HepG2 (cell line): Measurements from ENCODE around the gene SMARCD1. TPM values are rescaled to one million over a fixed set of nuclear protein-coding genes. Genes with fewer than 3 reads are reported as not detected.

ENCODE experiments used
- AGO2 ChIP-seq: fragments of 200-400 bp; formaldehyde crosslinking; optimal IDR thresholded peaks from 2 replicates; pipeline ENCODE3; 2017; ENCODE audit warnings: mild to moderate bottlenecking, low read depth, low read length, moderate library complexity
- FIP1L1 ChIP-seq: fragments of 200-400 bp; formaldehyde crosslinking; IDR thresholded peaks from 2 replicates; pipeline ENCODE4 v1.6.1; 2018; ENCODE audit warnings: low read depth, mild to moderate bottlenecking, low read length, moderate library complexity, borderline replicate concordance; ENCODE audit not compliant: insufficient read depth
- HOXA9 ChIP-seq: sonication (generic); formaldehyde crosslinking; IDR thresholded peaks from 2 replicates; pipeline ENCODE4 v1.8.1; 2022; ENCODE audit warnings: missing genetic modification reagents, mild to moderate bottlenecking, moderate library complexity, borderline replicate concordance
- IKZF1 ChIP-seq: fragments of 450-650 bp; IDR thresholded peaks from 2 replicates; pipeline ENCODE4 v1.7.1; 2016
- MTF2 ChIP-seq: sonication (generic); formaldehyde crosslinking; IDR thresholded peaks from 2 replicates; pipeline ENCODE4 v1.5.0; 2020; ENCODE audit warnings: missing genetic modification reagents, borderline replicate concordance
- SRSF1 ChIP-seq: fragments of 200-400 bp; formaldehyde crosslinking; optimal IDR thresholded peaks from 2 replicates; pipeline ENCODE3; 2017; ENCODE audit warnings: mild to moderate bottlenecking, low read depth, low read length, moderate library complexity
- SRY ChIP-seq: sonication (generic); formaldehyde crosslinking; IDR thresholded peaks from 2 replicates; pipeline ENCODE4 v1.8.0; 2022; ENCODE audit warnings: mild to moderate bottlenecking, missing genetic modification reagents
- STAT5B ChIP-seq: sonication (generic); formaldehyde crosslinking; IDR thresholded peaks from 2 replicates; pipeline ENCODE4 v1.4.0; 2020; ENCODE audit warnings: missing genetic modification reagents
- ZNF562 ChIP-seq: sonication (generic); formaldehyde crosslinking; IDR thresholded peaks from 2 replicates; pipeline ENCODE4 v1.8.0; 2022; ENCODE audit warnings: missing genetic modification reagents, borderline replicate concordance
- ZNF75D ChIP-seq: sonication (generic); formaldehyde crosslinking; IDR thresholded peaks from 2 replicates; pipeline ENCODE4 v1.8.1; 2023; ENCODE audit warnings: missing genetic modification reagents, mild to moderate bottlenecking, borderline replicate concordance
- polyA plus RNA-seq, 8 experiments: library from polyadenylated mRNA; depleted of rRNA in 3 of 8; stranded (reverse) in 7 of 8; unstranded in 1 of 8; fragments of >200 nt; fragmentation: Illumina TruSeq in 4 of 8; extraction: Trizol in 4 of 8; gene quantifications; 2 replicates each; pipeline versions ENCODE4 v1.2.1 to v1.2.3, GENCODE V29; 2011 to 2016; ENCODE audit warnings: low read depth in 4 of 8, missing spikeins in 1 of 8, mixed read lengths in 1 of 8; ENCODE audit not compliant: insufficient read depth in 1 of 8
- total RNA-seq, 5 experiments: library from RNA; depleted of rRNA; stranded (reverse); fragments of >200 nt; fragmentation: Illumina TruSeq; extraction: Trizol; gene quantifications; 2 replicates each; pipeline ENCODE4 v1.2.3, GENCODE V29; 2016; ENCODE audit warnings: low read depth in 1 of 5
- TF ChIP-seq, protein P1 (sequence below): sonication (generic); formaldehyde crosslinking; IDR thresholded peaks from 2 replicates; pipeline ENCODE4 v1.5.1; 2020; ENCODE audit warnings: missing genetic modification reagents, mild to moderate bottlenecking, borderline replicate concordance
- TF ChIP-seq, protein P2 (sequence below): sonication (generic); formaldehyde crosslinking; IDR thresholded peaks from 2 replicates; pipeline ENCODE4 v1.4.0; 2020; ENCODE audit warnings: missing genetic modification reagents, borderline replicate concordance
- TF ChIP-seq, protein P3 (sequence below): sonication (generic); formaldehyde crosslinking; IDR thresholded peaks from 2 replicates; pipeline ENCODE4 v1.8.0; 2022; ENCODE audit warnings: mild to moderate bottlenecking, missing genetic modification reagents, moderate library complexity
- TF ChIP-seq, protein P4 (sequence below): sonication (generic); formaldehyde crosslinking; IDR thresholded peaks from 2 replicates; pipeline ENCODE4 v1.4.0; 2020; ENCODE audit warnings: missing genetic modification reagents
- TF ChIP-seq, protein P5 (sequence below): sonication (generic); formaldehyde crosslinking; IDR thresholded peaks from 2 replicates; pipeline ENCODE4 v1.4.0; 2020; ENCODE audit warnings: missing genetic modification reagents

The SMARCD1 gene
- total and polyA plus RNA-seq, 2 of the 13 experiments (the other 11 are each of a cell fraction or from before 2014, with no cell fraction given), result 51.7 to 54.6 TPM

DNA sequence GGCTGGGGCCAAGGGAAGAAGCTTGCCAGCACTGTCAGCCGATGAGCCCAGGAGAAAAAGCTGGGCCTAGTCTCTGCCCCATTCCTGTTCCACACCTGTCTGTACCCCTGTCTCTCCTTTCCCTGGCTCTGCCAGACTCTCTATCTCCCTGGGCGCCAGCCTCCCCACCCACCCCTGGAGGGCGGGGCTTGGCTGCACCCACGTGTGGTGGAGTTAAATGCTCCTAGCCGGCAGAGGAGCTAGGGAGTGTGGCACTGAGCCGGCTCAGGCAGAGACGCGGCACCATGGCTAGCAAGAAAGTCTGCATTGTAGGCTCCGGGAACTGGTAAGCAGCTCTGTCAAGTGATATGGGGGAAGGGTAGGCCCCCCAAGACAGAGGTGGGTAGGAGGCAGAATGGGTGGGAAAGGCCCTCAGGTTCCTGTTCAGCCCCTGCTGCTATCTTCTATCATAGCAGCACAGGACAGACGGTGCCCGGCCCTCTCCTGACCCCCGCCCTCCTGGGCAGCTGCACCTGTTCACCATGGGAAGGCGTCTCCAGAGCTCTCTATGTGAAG lies 18.7 kb downstream of the SMARCD1 start, which contains the start of gene GPD1 (continued):
- TF ChIP-seq, protein P1, sequence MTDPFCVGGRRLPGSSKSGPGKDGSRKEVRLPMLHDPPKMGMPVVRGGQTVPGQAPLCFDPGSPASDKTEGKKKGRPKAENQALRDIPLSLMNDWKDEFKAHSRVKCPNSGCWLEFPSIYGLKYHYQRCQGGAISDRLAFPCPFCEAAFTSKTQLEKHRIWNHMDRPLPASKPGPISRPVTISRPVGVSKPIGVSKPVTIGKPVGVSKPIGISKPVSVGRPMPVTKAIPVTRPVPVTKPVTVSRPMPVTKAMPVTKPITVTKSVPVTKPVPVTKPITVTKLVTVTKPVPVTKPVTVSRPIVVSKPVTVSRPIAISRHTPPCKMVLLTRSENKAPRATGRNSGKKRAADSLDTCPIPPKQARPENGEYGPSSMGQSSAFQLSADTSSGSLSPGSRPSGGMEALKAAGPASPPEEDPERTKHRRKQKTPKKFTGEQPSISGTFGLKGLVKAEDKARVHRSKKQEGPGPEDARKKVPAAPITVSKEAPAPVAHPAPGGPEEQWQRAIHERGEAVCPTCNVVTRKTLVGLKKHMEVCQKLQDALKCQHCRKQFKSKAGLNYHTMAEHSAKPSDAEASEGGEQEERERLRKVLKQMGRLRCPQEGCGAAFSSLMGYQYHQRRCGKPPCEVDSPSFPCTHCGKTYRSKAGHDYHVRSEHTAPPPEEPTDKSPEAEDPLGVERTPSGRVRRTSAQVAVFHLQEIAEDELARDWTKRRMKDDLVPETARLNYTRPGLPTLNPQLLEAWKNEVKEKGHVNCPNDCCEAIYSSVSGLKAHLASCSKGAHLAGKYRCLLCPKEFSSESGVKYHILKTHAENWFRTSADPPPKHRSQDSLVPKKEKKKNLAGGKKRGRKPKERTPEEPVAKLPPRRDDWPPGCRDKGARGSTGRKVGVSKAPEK (CRISPR knock-in tag), result no peak
- no peak for TF ChIP-seq STAT5B (CRISPR knock-in tag)
- TF ChIP-seq ZNF562 (CRISPR knock-in tag), result no peak
- TF ChIP-seq FIP1L1, result no peak
- TF ChIP-seq SRY, result no peak
- no peak for TF ChIP-seq ZNF75D (CRISPR knock-in tag)
- TF ChIP-seq, protein P2, sequence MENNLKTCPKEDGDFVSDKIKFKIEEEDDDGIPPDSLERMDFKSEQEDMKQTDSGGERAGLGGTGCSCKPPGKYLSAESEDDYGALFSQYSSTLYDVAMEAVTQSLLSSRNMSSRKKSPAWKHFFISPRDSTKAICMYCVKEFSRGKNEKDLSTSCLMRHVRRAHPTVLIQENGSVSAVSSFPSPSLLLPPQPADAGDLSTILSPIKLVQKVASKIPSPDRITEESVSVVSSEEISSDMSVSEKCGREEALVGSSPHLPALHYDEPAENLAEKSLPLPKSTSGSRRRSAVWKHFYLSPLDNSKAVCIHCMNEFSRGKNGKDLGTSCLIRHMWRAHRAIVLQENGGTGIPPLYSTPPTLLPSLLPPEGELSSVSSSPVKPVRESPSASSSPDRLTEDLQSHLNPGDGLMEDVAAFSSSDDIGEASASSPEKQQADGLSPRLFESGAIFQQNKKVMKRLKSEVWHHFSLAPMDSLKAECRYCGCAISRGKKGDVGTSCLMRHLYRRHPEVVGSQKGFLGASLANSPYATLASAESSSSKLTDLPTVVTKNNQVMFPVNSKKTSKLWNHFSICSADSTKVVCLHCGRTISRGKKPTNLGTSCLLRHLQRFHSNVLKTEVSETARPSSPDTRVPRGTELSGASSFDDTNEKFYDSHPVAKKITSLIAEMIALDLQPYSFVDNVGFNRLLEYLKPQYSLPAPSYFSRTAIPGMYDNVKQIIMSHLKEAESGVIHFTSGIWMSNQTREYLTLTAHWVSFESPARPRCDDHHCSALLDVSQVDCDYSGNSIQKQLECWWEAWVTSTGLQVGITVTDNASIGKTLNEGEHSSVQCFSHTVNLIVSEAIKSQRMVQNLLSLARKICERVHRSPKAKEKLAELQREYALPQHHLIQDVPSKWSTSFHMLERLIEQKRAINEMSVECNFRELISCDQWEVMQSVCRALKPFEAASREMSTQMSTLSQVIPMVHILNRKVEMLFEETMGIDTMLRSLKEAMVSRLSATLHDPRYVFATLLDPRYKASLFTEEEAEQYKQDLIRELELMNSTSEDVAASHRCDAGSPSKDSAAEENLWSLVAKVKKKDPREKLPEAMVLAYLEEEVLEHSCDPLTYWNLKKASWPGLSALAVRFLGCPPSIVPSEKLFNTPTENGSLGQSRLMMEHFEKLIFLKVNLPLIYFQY (CRISPR knock-in tag), result no peak
- no peak for TF ChIP-seq HOXA9 (CRISPR knock-in tag)
- TF ChIP-seq IKZF1, result no peak
- TF ChIP-seq, protein P3, sequence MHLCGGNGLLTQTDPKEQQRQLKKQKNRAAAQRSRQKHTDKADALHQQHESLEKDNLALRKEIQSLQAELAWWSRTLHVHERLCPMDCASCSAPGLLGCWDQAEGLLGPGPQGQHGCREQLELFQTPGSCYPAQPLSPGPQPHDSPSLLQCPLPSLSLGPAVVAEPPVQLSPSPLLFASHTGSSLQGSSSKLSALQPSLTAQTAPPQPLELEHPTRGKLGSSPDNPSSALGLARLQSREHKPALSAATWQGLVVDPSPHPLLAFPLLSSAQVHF (CRISPR knock-in tag), result no peak
- TF ChIP-seq MTF2, result no peak
- TF ChIP-seq SRSF1, result no peak
- peak; percentile 81 for TF ChIP-seq AGO2
- TF ChIP-seq, protein P4, sequence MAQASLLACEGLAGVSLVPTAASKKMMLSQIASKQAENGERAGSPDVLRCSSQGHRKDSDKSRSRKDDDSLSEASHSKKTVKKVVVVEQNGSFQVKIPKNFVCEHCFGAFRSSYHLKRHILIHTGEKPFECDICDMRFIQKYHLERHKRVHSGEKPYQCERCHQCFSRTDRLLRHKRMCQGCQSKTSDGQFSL (CRISPR knock-in tag), result no peak
- TF ChIP-seq, protein P5, sequence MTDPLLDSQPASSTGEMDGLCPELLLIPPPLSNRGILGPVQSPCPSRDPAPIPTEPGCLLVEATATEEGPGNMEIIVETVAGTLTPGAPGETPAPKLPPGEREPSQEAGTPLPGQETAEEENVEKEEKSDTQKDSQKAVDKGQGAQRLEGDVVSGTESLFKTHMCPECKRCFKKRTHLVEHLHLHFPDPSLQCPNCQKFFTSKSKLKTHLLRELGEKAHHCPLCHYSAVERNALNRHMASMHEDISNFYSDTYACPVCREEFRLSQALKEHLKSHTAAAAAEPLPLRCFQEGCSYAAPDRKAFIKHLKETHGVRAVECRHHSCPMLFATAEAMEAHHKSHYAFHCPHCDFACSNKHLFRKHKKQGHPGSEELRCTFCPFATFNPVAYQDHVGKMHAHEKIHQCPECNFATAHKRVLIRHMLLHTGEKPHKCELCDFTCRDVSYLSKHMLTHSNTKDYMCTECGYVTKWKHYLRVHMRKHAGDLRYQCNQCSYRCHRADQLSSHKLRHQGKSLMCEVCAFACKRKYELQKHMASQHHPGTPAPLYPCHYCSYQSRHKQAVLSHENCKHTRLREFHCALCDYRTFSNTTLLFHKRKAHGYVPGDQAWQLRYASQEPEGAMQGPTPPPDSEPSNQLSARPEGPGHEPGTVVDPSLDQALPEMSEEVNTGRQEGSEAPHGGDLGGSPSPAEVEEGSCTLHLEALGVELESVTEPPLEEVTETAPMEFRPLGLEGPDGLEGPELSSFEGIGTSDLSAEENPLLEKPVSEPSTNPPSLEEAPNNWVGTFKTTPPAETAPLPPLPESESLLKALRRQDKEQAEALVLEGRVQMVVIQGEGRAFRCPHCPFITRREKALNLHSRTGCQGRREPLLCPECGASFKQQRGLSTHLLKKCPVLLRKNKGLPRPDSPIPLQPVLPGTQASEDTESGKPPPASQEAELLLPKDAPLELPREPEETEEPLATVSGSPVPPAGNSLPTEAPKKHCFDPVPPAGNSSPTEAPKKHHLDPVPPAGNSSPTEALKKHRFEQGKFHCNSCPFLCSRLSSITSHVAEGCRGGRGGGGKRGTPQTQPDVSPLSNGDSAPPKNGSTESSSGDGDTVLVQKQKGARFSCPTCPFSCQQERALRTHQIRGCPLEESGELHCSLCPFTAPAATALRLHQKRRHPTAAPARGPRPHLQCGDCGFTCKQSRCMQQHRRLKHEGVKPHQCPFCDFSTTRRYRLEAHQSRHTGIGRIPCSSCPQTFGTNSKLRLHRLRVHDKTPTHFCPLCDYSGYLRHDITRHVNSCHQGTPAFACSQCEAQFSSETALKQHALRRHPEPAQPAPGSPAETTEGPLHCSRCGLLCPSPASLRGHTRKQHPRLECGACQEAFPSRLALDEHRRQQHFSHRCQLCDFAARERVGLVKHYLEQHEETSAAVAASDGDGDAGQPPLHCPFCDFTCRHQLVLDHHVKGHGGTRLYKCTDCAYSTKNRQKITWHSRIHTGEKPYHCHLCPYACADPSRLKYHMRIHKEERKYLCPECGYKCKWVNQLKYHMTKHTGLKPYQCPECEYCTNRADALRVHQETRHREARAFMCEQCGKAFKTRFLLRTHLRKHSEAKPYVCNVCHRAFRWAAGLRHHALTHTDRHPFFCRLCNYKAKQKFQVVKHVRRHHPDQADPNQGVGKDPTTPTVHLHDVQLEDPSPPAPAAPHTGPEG (CRISPR knock-in tag), result no peak
